K562 (cell line): ENCODE measurements around the gene A4GALT. TPM values are rescaled to one million over a fixed set of nuclear protein-coding genes. Genes with fewer than 3 reads are reported as not detected.

Experiments used
- BACH1 ChIP-seq: fragments of 200-800 bp; sonication (Bioruptor generic); IDR thresholded peaks from 2 replicates; pipeline ENCODE4 v1.6.1; 2016; ENCODE audit warnings: missing genetic modification characterization, missing compliant biosample characterization
- DMBX1 ChIP-seq: fragments of 250-450 bp; sonication (Bioruptor Pico); IDR thresholded peaks from 2 replicates; pipeline ENCODE4 v1.8.0; 2022; ENCODE audit warnings: inconsistent platforms, mild to moderate bottlenecking, moderate library complexity, borderline replicate concordance
- HNRNPLL ChIP-seq: fragments of 200-400 bp; formaldehyde crosslinking; IDR thresholded peaks from 2 replicates; pipeline ENCODE4 v1.6.1; 2017; ENCODE audit warnings: low read length, low read depth, mild to moderate bottlenecking; ENCODE audit not compliant: poor library complexity, severe bottlenecking
- KHSRP ChIP-seq: fragments of 450-650 bp; IDR thresholded peaks from 2 replicates; pipeline ENCODE4 v1.6.1; 2017
- NR2C1 ChIP-seq, 2 experiments: fragments of 450-650 bp; IDR thresholded peaks; 2 replicates each; pipeline ENCODE4 v1.6.1; 2017; ENCODE audit warnings: mild to moderate bottlenecking in 2 of 2, antibody characterized with exemption in 1 of 2, inconsistent platforms in 1 of 2, missing compliant biosample characterization in 1 of 2, missing genetic modification characterization in 1 of 2
- POLR2B ChIP-seq: fragments of 450-650 bp; IDR thresholded peaks from 2 replicates; pipeline ENCODE4 v1.6.1; 2018; ENCODE audit warnings: low read depth; ENCODE audit not compliant: partially characterized antibody
- POLR3A ChIP-seq: IDR thresholded peaks from 2 replicates; pipeline ENCODE4 v1.6.1; 2011; ENCODE audit warnings: borderline replicate concordance, mild to moderate bottlenecking, moderate library complexity; ENCODE audit not compliant: insufficient read length, insufficient read depth; ENCODE audit errors: extremely low read depth
- RFX5 ChIP-seq: IDR thresholded peaks from 2 replicates; pipeline ENCODE4 v1.6.1; 2011; ENCODE audit warnings: low read depth, mild to moderate bottlenecking, improper control_type of control experiment, low read length
- RUNX1 ChIP-seq: sonication (generic); IDR thresholded peaks from 2 replicates; pipeline ENCODE4 v1.6.1; 2016; ENCODE audit warnings: antibody characterized with exemption, low read depth
- SAFB2 ChIP-seq: fragments of 200-400 bp; formaldehyde crosslinking; IDR thresholded peaks from 2 replicates; pipeline ENCODE4 v1.6.1; 2018; ENCODE audit warnings: borderline replicate concordance, low read length, low read depth, moderate library complexity; ENCODE audit not compliant: severe bottlenecking
- YY1 ChIP-seq, 3 experiments: IDR thresholded peaks; 2 replicates each; pipeline ENCODE4 v1.6.1; 2011; ENCODE audit warnings: low read length in 2 of 3, mild to moderate bottlenecking in 2 of 3, moderate library complexity in 2 of 3, borderline replicate concordance in 1 of 3, control low read depth in 1 of 3, low read depth in 1 of 3; ENCODE audit not compliant: insufficient read depth in 3 of 3, insufficient replicate concordance in 2 of 3, control insufficient read depth in 1 of 3, insufficient read length in 1 of 3; ENCODE audit errors: extremely low read depth in 1 of 3
- polyA plus RNA-seq, 8 experiments: library from polyadenylated mRNA; depleted of rRNA in 4 of 8; stranded (reverse) in 5 of 8; unstranded in 3 of 8; fragments of >200 nt; fragmentation: Nextera tagmentation in 2 of 8; fragmentation: Illumina TruSeq in 1 of 8; extraction: Ambion mirVana in 2 of 8; extraction: Trizol in 1 of 8; gene quantifications; 2 replicates each; pipeline versions ENCODE4 v1.2.1 to v1.2.3, GENCODE V29; 2011 to 2014; ENCODE audit warnings: inconsistent platforms in 1 of 8, missing spikeins in 1 of 8
- total RNA-seq, 7 experiments: library from RNA; depleted of rRNA in 6 of 7; stranded (reverse); fragments of >200 nt in 6 of 7; fragmentation: Illumina TruSeq in 2 of 7; extraction: Trizol in 2 of 7; gene quantifications; 2 replicates each; pipeline versions ENCODE4 v1.2.1 to v1.2.3, GENCODE V29; 2011 to 2021; ENCODE audit warnings: low replicate concordance in 1 of 7
- TF ChIP-seq, protein P1 (sequence below): IDR thresholded peaks from 2 replicates; pipeline ENCODE4 v1.6.1; 2016; ENCODE audit warnings: missing genetic modification characterization, missing compliant biosample characterization
- TF ChIP-seq, protein P2 (sequence below): sonication (generic); formaldehyde crosslinking; IDR thresholded peaks from 2 replicates; pipeline ENCODE4 v1.8.1; 2023; ENCODE audit warnings: mild to moderate bottlenecking, missing genetic modification reagents

A4GALT gene
- total and polyA plus RNA-seq, 9 of the 15 experiments (the other 6 are each of a cell fraction or from before 2014, with no cell fraction given) = 0.07 to 0.11 TPM; not detected in 7

DNA sequence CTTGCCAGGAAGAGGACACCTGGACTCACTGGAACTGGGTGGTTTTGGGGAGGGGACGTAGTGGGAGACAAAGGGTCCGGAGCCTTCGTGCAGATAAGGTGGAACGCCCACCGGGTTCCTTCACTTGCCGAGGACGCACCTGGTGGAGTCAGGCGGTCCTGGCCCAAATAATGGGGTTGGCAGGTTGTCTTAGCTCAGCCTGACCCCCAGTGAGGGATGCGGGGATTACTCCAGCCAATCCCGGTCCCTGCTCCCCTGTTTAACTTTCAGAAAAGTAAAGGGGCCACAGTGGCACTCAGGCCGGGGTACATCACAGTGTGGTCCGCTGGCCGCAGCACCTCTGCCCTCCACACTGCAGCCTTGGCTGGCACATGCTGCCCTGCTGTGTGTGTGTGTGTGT is 18.0 kb downstream of the A4GALT start (continued):
- TF ChIP-seq, protein P1, sequence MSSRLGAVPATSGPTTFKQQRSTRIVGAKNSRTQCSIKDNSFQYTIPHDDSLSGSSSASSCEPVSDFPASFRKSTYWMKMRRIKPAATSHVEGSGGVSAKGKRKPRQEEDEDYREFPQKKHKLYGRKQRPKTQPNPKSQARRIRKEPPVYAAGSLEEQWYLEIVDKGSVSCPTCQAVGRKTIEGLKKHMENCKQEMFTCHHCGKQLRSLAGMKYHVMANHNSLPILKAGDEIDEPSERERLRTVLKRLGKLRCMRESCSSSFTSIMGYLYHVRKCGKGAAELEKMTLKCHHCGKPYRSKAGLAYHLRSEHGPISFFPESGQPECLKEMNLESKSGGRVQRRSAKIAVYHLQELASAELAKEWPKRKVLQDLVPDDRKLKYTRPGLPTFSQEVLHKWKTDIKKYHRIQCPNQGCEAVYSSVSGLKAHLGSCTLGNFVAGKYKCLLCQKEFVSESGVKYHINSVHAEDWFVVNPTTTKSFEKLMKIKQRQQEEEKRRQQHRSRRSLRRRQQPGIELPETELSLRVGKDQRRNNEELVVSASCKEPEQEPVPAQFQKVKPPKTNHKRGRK (tag) = no peak
- TF ChIP-seq, protein P2, sequence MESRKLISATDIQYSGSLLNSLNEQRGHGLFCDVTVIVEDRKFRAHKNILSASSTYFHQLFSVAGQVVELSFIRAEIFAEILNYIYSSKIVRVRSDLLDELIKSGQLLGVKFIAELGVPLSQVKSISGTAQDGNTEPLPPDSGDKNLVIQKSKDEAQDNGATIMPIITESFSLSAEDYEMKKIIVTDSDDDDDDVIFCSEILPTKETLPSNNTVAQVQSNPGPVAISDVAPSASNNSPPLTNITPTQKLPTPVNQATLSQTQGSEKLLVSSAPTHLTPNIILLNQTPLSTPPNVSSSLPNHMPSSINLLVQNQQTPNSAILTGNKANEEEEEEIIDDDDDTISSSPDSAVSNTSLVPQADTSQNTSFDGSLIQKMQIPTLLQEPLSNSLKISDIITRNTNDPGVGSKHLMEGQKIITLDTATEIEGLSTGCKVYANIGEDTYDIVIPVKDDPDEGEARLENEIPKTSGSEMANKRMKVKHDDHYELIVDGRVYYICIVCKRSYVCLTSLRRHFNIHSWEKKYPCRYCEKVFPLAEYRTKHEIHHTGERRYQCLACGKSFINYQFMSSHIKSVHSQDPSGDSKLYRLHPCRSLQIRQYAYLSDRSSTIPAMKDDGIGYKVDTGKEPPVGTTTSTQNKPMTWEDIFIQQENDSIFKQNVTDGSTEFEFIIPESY = no peak
- TF ChIP-seq DMBX1 (CRISPR knock-in tag) = no peak
- TF ChIP-seq SAFB2 = no peak
- TF ChIP-seq HNRNPLL = no peak
- TF ChIP-seq RFX5 = no peak
- no peak for TF ChIP-seq YY1 (IDR thresholded peaks at IDR 0.05; ENCODE audit: borderline replicate concordance in 1 of 3, control insufficient read depth in 1 of 3, extremely low read depth in 1 of 3, insufficient read depth in 3 of 3, insufficient read length in 1 of 3, insufficient replicate concordance in 2 of 3, low read depth in 1 of 3, low read length in 2 of 3)
- no peak for TF ChIP-seq NR2C1 (IDR thresholded peaks at IDR 0.05)
- TF ChIP-seq NR2C1 (tag; IDR thresholded peaks at IDR 0.05) = no peak
- no peak for TF ChIP-seq BACH1 (tag)
- no peak for TF ChIP-seq POLR3A
- no peak for TF ChIP-seq RUNX1
- TF ChIP-seq KHSRP = no peak
- no peak for TF ChIP-seq POLR2B
